NCI-H446 (cell line): ENCODE measurements around the gene PIK3R3.
A peak's percentile ranks its signal among the peaks of the same experiment; 100 is the strongest.

ENCODE experiments used
- DNase-seq, 2 experiments: peaks; one replicate each; lab custom pipeline; 2025; lab: John Stamatoyannopoulos, UW

Gene PIK3R3

GRCh38 chr1:46132529-46133180 lies at the start of gene PIK3R3:
Gene PIK3R3, minus strand, starts transcription at chr1:46132629. Its CDS starts 677 bp downstream, at chr1:46131952.
- DNase-seq = peak; percentile 98 to 99

DNA sequence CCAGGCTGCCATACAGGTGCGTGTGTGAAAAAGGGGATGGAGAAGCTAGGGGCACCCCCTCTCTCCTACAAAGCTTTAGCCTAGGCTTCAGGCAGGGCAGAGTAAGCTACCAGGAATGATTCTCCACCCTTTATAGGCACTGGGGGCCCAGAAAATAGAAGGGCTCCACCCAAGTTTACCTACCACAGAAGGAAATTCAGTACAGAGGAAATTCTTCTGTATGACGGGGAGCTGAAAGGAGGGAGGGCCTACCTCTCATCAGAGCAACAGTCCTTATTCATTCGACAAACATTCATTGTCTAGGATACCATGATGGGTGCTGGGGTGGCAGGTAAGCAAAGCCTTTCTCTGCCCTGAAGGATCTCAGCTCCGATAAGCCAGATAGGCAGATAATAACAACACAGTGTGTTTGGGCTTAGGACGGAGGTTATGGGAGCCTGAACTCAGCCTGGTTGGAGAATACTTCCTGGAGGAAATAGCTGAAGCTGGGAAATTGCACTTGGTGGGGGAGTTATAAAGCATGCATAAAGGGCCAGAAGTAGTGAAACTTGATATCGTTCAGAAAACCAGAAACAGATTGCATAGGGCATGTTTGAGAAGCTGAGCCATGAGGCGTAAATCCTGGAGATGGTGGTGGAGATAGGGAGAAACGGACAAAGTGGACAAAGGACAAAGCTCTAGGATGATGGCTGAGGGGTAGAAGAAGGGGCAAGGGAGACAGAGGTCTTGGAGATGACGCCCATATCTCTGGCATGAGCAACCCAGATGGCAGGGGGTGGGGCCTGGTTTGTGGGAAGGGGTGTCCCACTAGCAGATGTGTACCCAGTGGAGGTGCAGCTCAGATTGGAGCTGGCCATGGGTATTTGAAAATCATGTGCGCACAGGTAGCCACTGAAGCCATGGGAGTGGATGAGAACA lies 49.2 kb upstream of the PIK3R3 start:
- DNase-seq = peak in 1 of 2 experiments; percentile 34

DNA sequence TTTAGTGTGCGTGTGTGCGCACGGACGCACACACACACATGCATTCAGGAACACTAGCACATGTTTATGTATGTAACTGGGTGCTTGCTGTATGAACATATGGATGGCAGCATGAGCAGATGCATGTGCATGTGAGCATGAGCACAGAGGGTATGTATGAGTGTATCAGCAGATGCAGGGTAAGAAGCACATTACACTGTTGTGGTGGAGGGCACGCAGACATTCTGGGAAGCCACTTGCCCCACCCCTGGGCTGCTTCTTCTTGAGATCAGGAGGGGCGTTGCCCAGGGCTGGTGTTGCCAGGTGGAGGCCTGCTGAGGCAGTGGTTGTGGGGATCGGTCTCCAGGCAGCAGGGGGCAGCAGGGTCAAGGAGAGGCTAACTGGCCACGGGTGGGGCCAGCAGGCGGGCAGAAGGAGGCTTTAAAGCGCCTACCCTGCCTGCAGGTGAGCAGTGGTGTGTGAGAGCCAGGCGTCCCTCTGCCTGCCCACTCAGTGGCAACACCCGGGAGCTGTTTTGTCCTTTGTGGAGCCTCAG lies 47.7 kb upstream of the PIK3R3 start:
- peak in 1 of 2 experiments; percentile 54 for DNase-seq

DNA sequence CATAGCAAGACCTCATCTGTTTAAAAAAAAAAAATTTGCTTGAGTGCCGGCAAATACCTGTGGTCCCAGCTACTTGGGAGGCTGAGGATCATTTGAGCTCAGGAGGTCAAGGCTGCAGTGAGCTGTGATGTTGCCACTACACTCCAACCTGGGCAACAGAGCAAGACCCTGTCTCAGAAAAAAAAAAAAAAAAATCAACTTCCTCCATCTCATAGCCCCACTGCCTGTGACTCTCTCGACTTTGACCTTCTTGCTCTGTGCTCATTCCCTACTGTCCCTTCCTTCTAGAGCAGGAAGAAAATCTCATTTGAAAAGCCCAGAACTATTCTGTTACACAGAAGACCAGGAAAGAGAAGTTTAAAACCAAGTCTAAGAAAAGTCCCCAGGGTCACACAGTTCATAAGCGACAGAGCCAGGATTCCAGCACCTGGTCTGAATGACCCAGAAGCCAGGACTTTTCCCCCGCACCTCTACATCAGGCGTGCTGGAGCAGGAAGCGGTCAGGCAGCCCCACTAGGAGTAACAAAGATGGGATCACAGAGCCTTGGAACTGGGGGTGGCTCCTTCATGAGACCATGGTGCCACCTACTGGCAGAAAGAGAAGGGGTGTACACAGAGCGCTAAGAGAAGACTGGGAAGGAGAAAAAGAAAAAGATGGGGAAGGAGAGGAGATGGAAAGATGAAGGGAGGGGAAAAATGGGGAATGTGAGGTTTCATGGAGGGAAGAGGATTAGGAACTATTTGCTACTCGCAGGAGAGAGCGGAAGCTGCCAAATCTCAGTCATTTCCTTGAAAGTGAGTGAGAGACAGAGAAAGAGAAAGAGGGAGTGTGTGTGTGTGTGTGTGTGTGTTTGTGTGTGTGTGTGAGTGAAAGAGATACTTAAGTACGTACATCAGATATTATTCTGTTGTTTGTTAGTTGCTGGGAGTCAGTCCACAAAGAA lies 47.0 kb upstream of the PIK3R3 start:
- peak; percentile 83 to 94 for DNase-seq

DNA sequence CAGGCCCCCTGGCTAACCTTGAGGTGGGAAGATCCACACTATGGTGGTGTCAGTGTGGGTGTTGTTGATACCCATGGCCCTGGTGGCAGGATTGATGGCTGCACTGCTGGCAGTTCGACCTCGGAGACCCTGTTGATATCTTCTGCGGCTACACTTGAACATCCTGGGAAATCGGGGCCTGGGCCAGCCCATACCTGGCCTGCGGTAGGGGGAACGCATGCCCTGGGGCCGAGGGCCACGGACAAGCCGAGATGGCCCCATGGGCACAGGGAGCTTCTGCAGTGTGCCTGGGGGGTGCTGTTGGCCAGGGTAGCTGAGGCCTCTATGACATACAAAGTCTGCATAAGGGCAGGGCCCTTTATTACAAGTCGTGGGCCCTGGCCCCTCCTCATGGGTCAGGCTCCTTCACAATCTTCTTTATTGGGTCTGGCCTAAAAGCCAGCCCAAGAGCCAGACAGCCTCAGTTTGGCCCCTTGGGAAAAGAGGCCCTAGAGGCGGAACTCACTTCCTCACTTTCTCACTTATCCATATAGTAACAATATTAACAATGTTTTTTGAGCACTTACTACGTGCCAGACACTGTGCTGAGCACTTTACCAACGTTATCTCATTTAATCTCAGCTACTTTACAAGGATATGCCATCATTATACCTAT lies 43.9 kb upstream of the PIK3R3 start, which contains the start of gene P3R3URF:
P3R3URF (minus strand) TSS at position 278 of the 655 bp plus-strand sequence; CDS start at position 261, 17 bp downstream.
- no peak for DNase-seq

GRCh38 chr1:46175243-46175642 lies 42.8 kb upstream of the PIK3R3 start:
- DNase-seq = no peak

GRCh38 chr1:46174448-46175231 lies 42.2 kb upstream of the PIK3R3 start, which contains the start of gene TSPAN1:
Gene TSPAN1, plus strand, starts transcription at chr1:46175087. Its CDS starts 6,021 bp downstream, at chr1:46181108.
- DNase-seq = no peak

- peak in 1 of 2 experiments; percentile 43 for DNase-seq
Measured at GRCh38 chr1:46173361-46173856, 41.0 kb upstream of the PIK3R3 start.

- DNase-seq = no peak
Measured at GRCh38 chr1:46172321-46172720, 39.9 kb upstream of the PIK3R3 start.

DNA sequence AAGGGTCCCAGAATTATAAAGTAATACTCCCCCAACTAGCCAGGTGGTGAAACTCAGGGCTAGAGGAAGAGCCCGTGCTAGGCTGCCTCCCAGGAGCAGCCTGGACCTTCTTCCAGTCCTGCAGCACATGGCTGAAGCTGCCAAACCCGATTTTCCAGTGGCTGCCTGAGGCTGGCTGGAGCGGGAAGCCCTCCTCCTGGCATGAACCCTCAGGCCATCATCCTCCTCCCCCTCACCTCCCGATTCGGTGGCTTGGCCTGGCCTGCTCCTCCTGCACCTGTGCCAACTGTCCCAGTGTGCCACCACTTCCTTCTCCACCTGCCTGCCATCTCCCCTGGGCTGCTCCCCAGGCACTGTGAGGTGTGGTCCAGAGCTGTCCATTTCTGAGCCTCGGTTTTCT lies 39.4 kb upstream of the PIK3R3 start:
- peak in 1 of 2 experiments; percentile 27 for DNase-seq

DNA sequence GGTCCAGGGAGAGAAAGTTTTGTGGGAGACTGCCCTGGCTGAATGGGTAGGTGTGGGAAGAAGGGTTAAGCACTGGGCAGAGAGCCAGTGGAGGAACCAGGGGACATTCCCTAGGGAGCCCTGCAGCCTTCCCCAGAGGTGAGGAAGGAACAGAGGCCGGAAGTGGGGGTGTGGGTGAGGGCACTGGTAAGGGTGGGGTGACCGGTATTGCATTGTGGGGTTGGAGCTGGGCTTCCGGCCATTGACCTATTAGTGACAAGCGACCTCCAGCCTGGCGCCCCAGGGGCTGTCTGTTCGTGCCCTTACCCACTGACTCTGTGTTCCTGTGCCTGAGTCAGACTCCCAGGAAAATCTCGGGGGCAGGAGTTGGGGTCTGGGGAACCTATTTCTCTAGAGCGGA lies 38.9 kb upstream of the PIK3R3 start:
- DNase-seq = no peak

- DNase-seq = no peak
Measured at GRCh38 chr1:46169811-46170454, 37.5 kb upstream of the PIK3R3 start.

GRCh38 chr1:46168477-46168876 lies 36.0 kb upstream of the PIK3R3 start:
- DNase-seq = no peak

DNA sequence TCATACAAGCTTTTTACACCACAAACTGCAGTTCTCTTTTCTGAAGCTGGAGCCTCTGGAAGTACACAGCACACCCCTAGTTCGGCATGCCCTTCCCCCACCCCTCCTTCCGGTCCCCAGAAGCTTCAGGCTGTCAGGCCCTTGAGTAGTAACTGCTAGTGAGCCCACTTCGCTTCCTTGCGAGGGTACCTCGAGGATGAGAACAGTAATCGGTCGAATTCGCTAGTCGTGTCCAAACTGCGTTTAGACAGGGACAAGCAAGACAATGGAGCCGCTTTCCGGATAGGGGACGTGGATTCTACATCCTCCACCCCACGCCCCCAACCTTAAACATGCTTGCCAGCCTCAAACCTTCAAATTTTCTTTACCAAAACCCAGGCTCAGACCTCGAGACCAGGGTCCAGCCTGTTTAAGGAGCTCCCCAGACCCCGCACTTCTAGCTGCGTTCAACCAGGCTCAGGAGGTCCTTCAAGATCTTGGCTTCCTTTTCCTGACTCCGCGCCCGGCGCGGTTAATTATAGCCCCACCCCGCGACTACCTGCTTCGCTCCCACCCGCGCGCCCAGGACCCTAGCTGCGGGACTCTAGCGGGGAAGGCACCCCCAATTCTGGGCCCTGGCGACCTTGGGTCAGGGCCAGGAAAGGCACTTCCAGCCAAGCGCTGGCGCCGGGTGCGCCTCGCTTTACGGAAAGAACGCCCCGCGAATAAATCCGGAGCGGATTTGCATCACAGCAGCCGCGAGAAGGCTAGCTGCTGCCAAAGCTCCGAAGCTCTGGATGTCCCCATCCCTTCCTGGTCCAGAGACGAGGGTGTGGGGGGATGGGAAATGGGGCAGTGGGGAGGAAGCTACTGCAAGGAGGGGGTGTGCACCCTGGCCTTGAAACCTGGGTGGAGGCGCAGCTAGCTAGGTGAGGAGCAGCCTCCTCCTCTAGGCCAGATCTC lies 34.4 kb upstream of the PIK3R3 start:
- DNase-seq = no peak

DNA sequence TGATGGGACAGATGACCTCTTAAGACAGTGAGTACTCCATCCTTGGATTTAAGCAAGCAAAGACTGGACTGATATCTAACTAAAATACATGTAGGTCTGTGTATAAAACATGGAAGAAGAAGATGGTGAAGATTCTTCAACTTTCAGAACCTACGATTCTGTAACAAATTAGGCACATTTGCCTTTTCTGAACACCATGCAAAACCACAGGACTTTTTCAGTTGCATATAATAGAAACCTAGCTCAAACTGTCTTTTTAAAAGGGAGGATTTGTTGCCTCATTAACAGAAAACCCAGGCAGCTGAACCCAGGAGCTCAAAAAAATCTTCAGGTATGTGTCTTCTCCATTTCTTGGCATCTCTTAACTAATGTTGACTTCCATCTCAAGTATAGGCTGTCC lies 27.8 kb upstream of the PIK3R3 start:
- no peak for DNase-seq

DNA sequence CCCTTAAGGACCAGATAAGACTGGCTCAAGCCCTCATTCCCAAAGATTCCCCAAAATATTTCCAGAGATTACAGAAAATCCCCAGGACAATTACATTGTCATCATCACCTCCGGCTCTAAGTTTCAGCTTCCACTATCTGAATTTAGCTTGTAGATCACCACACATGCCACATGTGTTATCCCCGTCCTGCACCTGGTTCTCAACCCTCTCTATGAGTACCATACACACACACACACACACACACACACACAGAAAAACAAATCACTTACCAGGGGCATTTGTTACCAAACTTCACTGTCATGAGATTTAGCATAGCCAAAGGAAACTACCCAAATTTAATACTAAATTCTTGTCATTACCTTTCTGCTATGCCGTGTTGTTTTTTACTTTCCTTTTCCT lies 27.1 kb upstream of the PIK3R3 start:
- DNase-seq = no peak

DNA sequence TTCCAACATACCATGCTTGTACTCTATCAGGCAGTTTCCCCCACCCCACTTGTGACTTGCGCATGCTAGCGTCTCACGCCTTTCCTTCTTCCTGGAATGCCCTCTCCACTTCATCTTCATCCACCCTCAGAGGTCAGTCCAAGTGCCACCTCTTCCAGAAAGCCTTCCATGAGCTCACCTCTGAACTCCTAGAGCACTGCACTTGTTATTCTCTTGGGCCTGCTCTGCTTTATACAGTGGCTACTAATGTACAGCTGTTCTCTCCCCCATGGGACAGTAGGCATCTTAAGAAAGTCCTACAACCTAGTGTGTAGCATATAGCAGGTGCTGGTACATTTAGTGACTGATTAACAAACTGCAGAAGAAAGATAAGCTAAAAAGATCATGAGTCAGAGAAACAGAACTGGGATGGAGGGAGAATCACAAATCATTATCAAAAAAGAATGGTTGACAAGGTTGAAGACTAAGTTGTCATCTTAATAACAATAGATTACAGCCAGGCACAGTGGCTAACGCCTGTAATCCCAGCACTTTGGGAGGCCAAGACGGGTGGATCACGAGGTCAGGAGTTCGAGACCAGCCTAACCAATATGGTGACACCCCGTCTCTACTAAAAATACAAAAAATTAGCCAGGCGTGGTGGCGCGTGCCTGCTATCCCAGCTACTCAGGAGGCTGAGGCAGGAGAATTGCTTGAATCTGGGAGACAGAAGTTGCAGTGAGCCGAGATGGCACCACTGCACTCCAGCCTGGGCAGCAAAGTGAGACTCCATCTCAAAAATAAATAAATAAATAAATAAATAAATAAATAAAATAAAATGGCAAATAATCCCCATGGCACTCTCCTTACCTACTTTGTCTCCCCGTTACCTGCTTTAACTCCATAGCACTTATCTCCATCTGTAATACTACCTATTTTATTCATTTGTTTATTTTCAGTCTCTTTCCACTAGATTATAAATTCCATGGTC lies 26.2 kb upstream of the PIK3R3 start:
- no peak for DNase-seq
